Fibroblast of skin of abdomen (primary cell): ENCODE measurements around the gene MAP1A.
"Not testable (repeated sequence)": the region's sequence is repeated elsewhere in the genome, so short reads cannot be mapped to it uniquely, and the experiment has no call there.

Source experiments
- DNase-seq: peaks from one replicate; pipeline ENCODE4 v3.0.0-alpha.2; 2013

The MAP1A gene

GRCh38 chr15:43531018-43531670, 13.7 kb downstream of the MAP1A start:
- DNase-seq = no peak

- peak; percentile 42 for DNase-seq
These were observed 15.4 kb downstream of the MAP1A start for GRCh38 chr15:43532826-43533225.

- no peak for DNase-seq
These were observed 17.5 kb downstream of the MAP1A start for GRCh38 chr15:43534897-43535296.

DNA sequence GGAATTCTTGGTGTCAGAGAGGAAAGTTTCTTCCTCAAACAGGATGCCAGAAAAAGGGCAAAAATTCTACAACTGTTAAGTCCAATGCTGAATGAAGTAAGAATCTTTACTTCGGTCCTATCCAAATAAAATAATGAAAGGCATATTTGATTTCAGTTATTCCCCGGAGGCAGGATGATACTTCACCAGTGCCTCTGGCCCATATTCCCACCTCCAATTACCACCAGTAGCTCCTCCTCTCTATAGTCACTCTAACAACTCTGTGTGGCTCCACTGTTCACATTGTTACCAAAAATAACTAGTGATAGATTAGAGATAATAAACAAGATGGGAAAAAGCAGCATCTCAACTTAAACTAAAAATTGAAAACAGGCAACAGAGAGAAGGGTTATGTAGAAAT, 20.7 kb downstream of the MAP1A start:
- no peak for DNase-seq

GRCh38 chr15:43541785-43542184, 24.4 kb downstream of the MAP1A start:
- no peak for DNase-seq

GRCh38 chr15:43544266-43544665, 26.9 kb downstream of the MAP1A start:
- DNase-seq = no peak

- no peak for DNase-seq
These were observed 28.0 kb downstream of the MAP1A start for GRCh38 chr15:43545426-43545825.

DNA sequence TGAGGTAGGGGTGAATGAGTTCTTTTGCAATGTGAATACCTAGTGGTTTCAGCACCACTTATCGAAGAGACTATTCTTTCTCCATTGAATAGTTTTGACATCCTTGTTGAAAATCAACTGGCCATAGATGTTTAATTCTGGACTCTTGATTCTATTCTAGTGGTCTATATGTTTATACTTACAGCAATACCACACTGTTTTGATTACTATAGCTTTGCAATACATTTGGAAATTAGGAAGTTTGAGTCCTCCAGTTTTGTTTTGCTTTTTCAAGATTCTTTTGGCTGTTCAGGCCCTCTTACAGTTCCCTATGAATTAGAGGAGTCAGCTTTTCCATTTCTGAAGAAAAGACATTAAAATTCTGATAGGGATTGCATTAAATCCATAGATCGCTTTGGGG, 30.1 kb downstream of the MAP1A start:
- DNase-seq = no peak

DNA sequence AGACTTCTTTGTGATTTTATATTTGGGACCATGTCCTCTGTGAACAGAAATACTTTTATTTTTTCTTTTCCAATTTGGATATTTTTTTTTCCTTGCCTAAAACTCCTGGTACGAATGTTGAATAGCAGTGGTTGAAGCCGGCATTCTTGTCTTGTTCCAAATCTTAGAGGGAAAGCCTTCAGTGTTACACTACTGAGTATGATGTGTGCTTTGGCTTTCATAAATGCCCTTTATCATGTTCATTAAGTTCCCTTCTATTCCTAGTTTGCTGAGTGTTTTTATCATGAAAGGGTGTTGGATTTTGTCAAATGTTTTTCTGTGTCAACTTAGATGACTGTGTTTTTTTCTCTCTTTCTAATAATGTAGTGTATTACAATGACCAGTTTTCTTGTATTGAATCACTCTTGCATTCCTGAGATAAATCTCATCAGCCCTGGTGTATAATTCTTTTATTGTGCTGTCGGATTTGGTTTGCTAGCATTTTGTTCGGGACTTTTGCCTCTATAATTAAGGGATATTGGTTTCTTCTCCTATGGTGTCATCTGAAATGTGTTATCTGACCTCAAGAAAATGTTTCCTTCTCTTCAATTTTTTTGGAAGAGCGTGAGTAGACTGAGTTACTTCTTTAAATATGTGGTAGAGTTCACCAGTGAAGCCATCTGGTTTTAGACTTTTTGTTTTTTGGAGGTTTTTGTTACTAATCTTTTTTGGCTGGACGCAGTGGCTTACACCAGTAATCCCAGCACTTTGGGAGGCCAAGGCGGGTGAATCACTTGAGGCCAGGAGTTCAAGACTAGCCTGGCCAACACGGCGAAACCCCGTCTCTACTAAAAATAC, 33.3 kb downstream of the MAP1A start:
- DNase-seq = peak; percentile 88

GRCh38 chr15:43552256-43552655, 34.8 kb downstream of the MAP1A start:
- no peak for DNase-seq

DNA sequence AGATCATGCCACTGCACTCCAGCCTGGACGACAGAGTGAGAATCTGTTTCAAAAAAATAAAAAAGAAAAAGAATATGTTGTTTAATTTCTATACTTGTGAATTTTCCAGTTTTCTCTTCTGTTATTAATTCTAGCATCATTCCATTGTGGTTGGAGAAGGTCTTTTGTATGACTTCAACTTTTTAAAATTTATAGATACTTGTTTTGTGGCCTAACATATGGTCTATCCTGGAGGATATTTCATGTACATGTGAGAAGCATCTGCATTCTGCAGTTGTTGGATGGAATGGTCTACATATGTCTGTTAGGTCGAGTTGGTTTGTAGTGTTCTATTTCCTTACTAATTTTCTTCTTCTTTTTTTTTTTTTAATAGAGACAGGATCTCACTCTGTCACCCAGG, 35.6 kb downstream of the MAP1A start:
- DNase-seq = peak; percentile 75

DNA sequence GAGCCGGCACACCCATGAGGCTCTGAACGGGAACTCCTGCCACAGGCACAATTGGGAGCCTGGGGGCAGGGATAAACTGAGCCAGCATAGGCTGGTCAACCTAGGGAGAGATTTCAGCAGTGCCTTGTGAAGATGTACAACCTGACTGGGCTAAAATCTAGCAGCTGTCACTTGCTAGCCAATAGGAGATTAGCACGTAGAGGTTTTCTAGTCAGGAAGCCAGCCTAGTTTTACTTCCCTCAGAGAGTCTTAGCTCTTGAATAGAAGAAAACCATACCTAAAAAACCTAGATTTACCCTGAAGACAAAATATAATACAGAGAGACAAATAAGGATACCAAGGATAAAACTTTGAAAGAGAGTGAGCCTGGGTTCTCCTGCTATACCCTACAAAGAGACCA, 45.3 kb downstream of the MAP1A start:
- not testable (repeated sequence) for DNase-seq

- not testable (repeated sequence) for DNase-seq
These were observed 46.4 kb downstream of the MAP1A start for GRCh38 chr15:43563793-43564192.

GRCh38 chr15:43566615-43567014, 49.2 kb downstream of the MAP1A start:
- not testable (repeated sequence) for DNase-seq

DNA sequence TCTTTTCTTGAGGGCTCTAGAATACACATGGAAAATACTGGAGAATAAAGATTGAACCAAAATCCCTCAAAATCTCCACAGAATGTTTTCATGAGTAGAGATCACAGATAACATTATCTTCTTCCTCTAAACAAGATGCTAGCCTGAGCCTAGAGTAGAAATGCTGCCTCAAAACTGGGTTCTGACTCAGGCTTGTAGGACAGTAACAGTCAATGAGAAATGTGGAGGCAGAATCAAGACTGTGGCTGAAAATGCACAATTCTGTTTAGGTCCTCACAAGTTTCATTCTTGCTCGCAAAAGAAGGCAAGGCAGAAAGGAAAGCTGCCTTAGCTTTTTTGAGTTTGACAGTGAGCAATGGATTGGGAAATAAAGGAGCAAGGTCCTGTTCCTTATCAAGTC, 57.2 kb downstream of the MAP1A start:
- not testable (repeated sequence) for DNase-seq
